HG03280 (cell line): Measurements from ENCODE around the gene FOXP1.

Source experiments
- ATAC-seq: cut with Tn5 transposase; IDR thresholded peaks from one replicate; pipeline ENCODE4 v1.9.1; 2021; ENCODE audit warnings: mild to moderate bottlenecking, moderate library complexity; ENCODE audit not compliant: unreplicated experiment

FOXP1 gene

GRCh38 chr3:71587958-71588357, 4.4 kb upstream of the FOXP1 start:
- ATAC-seq, result no peak

DNA sequence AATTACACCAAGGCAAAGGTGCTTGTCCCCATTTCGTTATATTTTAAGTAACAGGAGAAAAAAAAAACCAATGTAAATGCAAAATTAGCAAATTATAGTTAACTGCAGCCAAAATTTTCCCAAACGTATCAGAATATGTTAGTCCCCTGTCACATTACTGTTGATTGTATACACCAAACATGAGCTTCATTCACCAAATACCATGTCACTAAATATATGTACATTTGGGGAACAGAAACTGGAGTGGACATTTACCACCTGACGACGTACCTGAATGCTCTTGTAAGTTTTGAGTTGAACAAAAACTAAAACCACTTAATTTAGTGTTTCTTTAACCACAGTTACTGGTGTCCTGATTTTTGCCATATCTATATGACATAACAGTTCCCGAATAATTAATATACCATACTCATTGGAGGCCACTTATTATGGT, 3.3 kb upstream of the FOXP1 start:
- ATAC-seq, result no peak

DNA sequence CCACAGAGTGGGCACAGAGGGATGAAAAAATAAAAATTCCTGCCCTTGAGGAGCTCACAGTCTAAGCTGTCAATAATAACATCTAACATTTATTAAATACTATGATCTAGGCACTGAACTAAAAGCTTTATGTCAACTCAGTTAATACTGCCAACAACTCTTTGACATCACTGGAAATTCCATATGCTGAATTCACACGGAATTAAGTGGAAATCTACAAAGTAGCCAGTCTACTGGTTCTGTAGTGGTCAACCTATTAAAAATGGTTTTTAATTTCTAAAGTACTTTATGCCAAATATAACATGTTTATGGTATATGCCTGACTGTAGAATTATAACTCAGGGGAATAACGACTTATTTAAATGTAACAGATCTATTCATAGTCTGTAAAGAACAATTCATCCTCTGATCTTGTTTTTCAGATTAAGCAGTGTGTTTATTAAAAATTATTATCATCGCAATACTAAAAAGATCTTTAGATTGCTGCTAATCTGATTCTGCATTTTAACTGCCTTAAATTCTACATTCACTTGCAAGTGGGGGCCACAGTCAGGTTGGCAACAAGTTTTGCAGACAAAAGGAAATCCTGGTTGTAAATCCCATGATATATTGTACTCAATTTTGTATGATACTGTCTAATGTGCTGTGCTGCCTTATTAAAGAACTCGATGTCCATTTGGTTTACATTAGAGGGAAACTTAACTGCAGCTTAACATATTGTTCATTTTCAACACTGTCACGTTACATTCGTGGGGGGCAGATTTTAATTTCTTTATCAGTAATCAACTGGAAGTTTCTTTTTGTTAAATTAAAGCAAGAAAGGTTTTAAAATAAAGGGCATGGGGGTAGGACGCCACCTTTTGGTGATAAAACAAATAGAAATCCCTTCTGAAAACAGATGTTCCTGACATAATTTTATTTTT, 2.6 kb upstream of the FOXP1 start:
- ATAC-seq, result no peak

GRCh38 chr3:71585131-71585530, 1.6 kb upstream of the FOXP1 start:
- ATAC-seq, result no peak

DNA sequence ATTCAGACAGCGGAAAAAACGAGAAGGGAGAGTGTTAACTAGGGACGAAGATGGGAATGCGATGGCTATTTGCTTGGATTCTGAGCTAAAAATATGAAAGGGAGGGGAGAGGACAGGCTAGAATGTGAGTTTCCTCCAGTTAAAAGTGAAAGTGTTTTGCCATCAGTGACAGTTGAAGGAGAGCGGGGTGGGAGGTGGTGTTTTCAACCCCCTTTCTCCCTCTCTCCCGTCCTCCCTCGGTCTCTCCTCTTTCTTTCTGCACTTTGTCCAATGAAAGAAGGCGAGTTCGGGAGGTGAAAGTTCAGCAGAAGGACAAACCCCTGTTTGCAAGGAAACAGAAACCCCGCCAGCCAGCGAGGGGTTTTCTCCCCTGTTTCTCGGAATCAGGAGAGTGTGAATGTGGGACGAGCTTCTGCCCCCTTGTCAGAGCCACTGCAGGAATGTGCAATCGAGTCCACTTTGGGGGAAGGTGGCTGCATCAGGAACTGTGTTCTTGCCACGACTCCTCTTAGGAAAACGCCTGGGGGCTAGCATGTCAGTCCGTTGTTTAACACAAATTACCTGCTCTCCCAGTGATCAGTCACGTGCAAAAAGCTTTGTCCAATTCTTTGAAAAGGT, 975 bp upstream of the FOXP1 start:
- no peak for ATAC-seq

DNA sequence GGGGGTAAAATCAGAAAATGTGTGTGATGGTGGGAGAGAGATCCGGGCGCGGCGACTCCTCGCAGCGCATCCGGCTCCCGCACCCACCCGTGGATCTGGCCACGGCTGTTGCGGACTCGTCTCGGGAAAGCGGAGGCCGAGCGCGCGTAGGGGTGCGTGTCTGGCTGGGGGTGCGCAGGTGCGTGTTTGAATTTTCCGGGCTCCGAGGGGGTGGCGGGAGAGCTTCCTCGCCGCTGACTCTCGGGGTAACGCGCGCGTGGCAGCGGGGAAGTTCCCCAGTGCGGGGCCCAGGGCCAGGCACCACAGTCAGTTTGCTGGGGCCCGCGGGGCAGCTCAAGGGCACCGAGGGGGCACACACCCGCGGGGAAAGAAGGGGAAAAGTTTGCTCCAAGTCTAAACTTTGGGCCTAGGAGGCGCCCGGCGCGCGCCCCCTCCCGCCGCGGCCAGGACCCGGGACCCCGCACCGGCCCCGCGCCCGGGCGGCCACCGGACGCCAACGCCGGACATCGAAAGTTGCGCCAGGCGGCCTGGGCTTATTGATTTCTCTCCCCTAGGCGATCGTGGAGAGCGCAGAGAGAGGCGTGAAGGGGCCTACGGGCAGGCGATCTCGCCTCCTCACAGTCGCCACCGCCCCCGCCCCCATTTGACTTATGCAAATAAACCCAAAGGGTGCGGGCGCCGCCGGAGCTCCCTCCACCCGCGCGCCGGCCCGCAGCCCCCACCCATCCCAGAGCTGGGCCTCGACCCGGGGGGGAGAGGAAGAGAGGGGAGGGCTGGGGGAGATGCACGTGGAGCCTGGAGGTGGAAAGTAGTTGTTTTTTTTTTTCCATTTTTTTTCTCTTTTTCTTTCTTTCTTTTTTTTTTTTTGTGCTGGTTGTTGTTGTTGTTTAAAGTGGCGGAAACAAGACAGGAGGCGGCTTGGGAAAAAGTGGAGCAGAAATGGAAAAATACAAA, 639 bp downstream of the FOXP1 start:
- ATAC-seq, result peak; percentile 37

- no peak for ATAC-seq
These were observed 1.4 kb downstream of the FOXP1 start for GRCh38 chr3:71582036-71582611.

DNA sequence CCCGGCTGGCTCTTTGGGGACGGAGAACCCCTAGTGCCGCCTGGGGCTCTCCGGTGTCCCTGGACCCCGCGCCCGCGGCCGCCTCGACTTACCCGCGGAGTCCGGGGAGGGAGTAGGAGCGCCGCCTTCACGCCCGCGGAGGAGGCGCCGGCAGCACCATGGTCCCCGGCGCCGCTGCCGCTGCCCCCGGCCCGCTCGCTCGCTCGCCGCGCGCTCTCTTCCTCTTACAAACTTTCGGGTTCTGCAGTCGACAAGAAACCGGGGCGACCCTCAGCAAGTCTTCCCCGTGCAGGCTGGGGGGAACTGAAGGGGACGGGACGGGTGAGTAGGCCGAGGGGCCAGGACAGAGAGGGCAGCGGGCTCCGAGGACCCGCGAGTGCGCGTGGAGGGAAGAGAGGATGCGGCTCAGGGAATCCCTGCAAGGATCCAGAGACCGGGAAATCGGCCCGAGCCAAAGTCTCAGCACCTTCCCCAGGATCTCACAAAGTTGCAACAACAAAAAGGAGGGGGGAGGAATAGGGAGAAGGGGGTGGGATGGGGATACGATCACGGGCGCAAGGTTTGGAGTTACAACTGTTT, 2.0 kb downstream of the FOXP1 start:
- ATAC-seq, result no peak

DNA sequence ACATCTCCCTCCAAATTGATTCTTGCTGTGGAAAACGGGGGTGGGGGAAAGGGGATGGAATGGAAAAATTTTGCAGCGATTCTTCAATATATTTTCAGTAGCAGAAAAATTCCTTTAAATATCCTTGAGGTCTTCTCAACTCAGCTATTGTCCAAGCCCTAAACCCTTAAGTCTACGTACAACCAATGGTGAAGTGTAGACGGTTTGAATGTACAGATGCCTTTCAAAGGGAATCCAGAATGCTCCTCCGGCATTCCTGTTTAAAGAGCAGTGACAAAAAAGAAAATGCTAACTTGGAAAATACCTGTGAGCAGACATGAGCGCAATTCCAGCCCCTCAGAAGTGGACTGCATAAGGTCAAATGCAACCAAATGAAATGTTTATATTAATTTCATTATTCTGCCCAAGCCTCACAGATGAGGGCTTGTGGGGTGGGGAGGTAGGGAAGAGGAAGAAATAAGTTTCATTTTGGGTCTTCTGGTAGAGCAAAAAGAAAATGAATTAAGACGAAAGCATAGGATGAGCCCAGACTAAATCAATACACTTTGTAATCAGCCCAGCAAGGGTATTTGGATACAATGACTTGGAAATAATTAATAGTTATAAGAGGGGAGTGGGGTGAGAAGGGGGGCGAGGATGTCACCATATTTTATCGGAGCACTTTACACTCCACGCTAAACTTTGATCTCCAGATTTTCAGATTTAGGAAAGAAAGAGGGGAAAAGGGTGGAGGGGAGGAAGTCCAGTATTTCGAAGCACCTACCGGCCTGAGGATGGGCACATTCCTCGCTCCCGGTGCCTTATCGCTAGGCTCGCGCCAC, 2.7 kb downstream of the FOXP1 start:
- ATAC-seq, result no peak

- ATAC-seq, result no peak
These were observed 3.6 kb downstream of the FOXP1 start for GRCh38 chr3:71579935-71580406.

GRCh38 chr3:71579326-71579934, 4.1 kb downstream of the FOXP1 start:
- ATAC-seq, result no peak

DNA sequence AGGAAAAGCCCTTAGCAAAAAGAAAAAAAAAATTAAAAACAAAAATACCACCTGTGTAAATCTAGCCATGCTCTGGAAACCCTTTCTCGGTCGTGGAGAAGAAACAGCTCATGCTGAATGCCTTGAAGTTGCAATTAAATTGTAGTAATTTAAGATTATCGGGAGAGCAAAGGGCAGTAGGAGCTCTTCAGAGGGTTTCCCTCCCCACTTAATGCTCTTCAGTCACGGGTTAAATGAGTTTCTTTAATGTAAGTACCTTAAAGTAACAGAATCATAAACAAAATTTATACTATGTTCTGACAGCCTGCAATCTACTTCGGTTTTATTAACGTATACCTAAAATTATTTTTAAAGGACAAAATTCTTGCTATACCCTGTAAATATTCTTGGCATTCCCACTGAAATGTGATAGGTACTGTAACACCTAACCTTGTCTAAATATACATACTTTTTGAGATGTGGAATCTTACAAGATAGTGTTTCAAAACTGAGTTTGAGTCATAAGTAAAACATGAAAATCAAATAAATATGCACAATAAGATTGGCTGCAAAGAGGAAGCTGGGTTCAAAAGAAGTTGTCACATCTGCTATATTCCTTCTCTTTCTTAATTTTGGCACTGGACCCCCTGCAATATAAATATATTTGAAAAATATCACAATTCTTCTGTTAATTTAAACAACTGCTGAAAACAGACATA, 5.3 kb downstream of the FOXP1 start:
- no peak for ATAC-seq

- ATAC-seq, result no peak
These were observed 6.5 kb downstream of the FOXP1 start for GRCh38 chr3:71577011-71577410.

DNA sequence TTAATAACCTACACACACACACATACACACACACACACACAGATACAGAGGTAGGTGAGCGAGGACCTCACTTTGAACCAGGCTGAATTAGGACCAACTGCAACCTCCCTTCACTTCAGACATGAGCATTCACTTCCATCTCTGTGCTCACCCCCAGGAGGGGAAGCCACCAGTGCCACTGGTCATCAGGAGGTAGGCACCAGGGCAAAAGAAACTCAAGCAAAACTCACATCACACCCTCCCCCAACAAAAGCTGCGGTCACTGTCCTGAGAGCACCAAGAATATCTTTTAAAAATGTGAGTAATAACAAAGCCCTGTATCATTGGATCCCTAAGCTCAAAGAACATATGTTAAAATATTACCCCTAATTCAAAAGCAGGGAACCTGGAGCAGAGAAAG, 8.1 kb downstream of the FOXP1 start:
- no peak for ATAC-seq

DNA sequence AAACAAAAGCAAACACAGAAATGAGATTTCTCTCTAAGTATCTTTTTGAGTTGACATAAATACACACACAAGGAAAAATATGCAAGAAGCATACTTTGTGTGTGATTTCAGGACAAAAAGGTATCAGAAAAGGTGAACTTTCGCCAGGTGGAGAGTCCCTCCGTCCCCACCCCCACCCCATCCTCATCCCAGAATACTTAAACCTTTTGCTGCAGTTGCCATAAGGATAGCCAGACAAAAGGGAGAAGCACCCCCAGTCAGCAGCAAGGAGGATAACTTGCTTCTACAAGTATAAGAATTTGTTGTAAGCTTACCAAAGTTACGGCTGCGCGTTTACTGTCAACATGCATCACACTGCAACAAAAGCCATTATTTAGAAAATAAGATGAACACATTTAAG, 10.3 kb downstream of the FOXP1 start:
- ATAC-seq, result no peak

DNA sequence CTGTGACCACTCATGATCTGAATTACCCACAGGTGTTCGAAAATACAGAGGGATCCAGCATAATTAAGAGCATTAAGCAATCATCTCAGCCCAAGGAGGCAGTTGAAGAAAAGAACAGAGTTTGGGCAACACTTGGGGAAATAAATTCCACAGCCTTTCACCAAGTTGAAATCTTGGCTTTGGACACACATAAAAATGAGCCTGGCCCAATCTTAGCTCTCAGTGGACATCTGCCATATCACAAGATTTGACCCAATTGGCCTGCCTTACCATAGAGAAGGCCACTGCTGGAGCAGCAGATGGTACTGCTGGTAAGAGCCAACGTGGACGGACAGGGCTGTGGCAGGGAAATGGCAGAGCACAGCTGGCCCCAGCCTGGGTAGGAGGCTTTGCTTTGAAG, 13.0 kb downstream of the FOXP1 start:
- ATAC-seq, result no peak

DNA sequence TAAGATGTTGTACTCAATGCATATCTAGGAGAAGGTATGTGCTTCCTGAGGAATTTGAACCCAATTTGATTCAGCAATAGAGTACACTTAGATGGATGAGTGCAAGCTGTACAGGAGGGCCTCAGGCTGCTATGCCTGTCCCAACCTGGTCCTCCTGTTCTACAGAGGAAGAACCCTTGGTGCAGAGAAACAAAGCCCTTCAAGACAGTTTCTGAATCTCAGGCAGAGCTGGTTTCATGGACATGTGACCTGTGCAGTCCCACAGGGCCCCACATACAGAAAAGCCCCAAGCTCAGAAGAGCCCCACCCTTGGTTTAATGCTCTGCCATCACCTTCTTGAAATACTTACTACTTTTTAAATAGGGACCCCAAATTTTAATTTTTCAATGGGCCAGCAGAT, 15.3 kb downstream of the FOXP1 start:
- ATAC-seq, result no peak

DNA sequence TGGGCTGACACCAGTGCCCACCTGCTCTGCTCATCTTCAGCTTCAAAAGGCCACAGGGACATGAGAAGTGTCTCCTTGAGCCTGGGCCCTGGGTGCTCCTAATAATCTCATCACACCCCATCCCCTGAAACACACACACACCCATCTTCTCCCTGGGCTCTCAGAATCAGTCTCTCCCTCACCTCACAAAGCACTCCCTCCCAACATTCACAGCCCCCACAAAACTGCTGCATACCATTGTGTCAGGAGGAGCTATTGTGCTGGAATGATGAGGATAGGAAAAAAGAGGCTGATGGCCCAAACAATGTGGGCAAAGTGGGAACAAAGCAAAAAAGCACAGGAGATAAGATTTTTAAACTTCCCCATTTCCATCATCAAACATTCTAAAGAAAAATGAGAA, 16.8 kb downstream of the FOXP1 start:
- ATAC-seq, result no peak

DNA sequence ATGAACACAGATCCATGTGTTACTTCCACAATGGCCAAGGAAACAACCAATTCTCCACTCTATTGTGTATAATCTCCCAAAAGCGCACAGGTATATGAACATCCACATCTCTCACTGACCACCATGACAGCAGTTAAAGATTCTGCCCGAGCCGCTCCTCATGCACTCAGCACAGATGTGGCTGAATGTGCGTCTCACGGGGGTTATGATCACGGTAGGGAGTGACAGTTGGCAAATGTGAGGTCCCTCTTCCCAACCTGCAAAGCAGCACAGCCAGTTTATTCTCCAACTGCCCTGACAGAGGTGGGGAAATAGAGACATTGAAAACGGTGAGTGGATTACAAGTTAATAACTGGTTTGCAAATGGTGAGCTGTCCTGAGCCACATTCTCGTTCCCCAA, 17.6 kb downstream of the FOXP1 start:
- ATAC-seq, result no peak
